Measurements from ENCODE around the gene PSMA5.

DNA sequence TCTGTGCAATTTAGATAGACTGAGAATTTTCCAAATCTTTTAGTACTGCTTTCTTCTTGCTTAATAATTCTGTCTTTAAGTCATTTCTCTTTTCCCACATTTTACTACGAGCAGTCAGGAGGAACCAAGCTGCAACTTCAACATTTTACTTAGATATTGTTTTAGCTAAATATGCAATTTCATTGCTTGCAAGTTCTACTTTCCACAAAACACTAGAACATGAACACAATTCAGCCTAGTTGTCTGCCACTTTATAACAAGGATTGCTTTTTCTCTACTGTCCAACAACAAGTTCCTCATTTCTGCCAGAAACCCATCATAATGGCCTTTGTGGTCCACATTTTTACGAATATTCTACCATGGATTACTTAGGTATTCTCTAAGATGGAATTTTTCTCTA is 65.2 kb downstream of the PSMA5 start:
- TF ChIP-seq POLR2AphosphoS5 (IDR thresholded peaks at IDR 0.05) = no peak
- TF ChIP-seq, protein P1, sequence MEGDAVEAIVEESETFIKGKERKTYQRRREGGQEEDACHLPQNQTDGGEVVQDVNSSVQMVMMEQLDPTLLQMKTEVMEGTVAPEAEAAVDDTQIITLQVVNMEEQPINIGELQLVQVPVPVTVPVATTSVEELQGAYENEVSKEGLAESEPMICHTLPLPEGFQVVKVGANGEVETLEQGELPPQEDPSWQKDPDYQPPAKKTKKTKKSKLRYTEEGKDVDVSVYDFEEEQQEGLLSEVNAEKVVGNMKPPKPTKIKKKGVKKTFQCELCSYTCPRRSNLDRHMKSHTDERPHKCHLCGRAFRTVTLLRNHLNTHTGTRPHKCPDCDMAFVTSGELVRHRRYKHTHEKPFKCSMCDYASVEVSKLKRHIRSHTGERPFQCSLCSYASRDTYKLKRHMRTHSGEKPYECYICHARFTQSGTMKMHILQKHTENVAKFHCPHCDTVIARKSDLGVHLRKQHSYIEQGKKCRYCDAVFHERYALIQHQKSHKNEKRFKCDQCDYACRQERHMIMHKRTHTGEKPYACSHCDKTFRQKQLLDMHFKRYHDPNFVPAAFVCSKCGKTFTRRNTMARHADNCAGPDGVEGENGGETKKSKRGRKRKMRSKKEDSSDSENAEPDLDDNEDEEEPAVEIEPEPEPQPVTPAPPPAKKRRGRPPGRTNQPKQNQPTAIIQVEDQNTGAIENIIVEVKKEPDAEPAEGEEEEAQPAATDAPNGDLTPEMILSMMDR (IDR thresholded peaks at IDR 0.05) = no peak
- TF ChIP-seq POLR2A (IDR thresholded peaks at IDR 0.05) = no peak

Measured in upper lobe of left lung (tissue), 4 donors.